Effector memory CD8-positive, alpha-beta T cell (primary cell): ENCODE data around the gene STPG4.

Experiments
- ATAC-seq: fragments of 150-1000 bp; cut with Tn5 transposase; replicated peaks from 2 replicates; pipeline ENCODE4 v1.10.0; 2021; ENCODE audit warnings: mild to moderate bottlenecking, moderate library complexity
- DNase-seq, 3 experiments: peaks; one replicate each; pipeline ENCODE4 v3.0.0; 2021
- H3K27ac Mint-ChIP-seq, 2 donors: one replicate each; pipeline ENCODE4 v1.8.0; 2022; ENCODE audit warnings: mild to moderate bottlenecking in 2 of 2, mixed read lengths in 2 of 2, moderate library complexity in 2 of 2
- H3K27me3 Mint-ChIP-seq, 2 donors: one replicate each; pipeline ENCODE4 v1.8.0; 2022; ENCODE audit warnings: mixed read lengths in 2 of 2
- H3K36me3 Mint-ChIP-seq: one replicate; pipeline ENCODE4 v1.8.0; 2022; ENCODE audit warnings: mild to moderate bottlenecking, moderate library complexity, mixed read lengths; ENCODE audit not compliant: insufficient read depth
- H3K4me1 Mint-ChIP-seq, 2 donors: one replicate each; pipeline ENCODE4 v1.8.0; 2022; ENCODE audit warnings: low read depth in 2 of 2, mixed read lengths in 2 of 2
- H3K4me3 Mint-ChIP-seq, 2 donors: one replicate each; pipeline ENCODE4 v1.8.0; 2022; ENCODE audit warnings: mild to moderate bottlenecking in 2 of 2, mixed read lengths in 2 of 2, moderate library complexity in 2 of 2
- H3K9me3 Mint-ChIP-seq, 2 donors: one replicate each; pipeline ENCODE4 v1.8.0; 2022; ENCODE audit warnings: mixed read lengths in 2 of 2
- total RNA-seq, 9 experiments: gene quantifications; one replicate each; lab custom pipeline; 2026; lab: John Stamatoyannopoulos, UW

The STPG4 gene, protein sequence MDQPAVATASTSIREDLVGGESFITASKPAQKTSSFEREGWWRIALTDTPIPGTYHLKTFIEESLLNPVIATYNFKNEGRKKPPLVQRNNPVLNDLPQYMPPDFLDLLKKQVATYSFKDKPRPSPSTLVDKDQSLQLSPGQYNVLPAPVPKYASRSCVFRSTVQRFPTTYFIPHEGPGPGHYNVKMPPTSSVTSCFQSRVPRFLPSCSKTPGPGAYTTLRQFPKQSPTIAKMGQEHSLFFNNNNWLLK
- 0 to 0.19 (median 0.06) reads per million in 9 experiments for total RNA-seq

DNA sequence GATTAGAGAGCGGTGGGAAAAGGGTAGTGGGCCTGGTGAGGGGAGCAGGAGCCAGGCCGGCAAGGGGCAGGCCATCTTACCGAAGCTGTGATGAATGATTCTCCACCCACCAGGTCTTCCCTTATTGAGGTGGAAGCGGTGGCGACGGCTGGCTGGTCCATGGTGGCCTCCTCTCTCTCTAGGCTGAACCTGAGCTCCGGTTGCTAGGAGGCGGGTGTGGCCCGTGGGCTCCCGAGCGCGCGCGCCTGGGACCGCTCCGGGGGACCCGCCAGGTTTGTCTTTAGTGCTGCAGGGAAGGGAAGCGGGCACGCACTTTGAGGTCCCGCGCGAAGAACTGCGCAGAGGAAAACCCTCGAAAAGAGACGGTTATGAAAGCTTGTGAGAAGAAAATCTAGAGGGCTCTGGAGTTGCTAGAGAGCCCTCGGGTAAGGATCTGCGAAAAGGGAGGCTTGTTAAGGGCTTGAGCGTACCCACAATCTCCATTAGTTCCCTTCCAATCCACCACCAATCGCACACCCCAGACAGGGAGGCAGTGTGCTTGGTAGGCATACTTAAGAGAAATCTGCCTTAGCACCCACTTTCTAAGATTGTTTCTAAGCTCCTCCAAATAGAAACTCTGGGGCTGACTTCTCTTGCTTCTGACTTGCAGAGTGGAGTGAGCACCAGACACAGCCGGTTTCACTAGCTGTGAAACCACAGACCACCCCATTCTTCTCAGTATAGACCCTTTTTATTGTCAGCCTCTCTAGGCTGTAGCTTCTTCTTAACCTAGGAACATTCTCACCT is at the start of gene STPG4:
Gene STPG4 (minus strand): TSS at position 218 of the 786 bp plus-strand sequence. CDS start 57 bp downstream, at position 161.
- H3K27ac Mint-ChIP-seq, result peak within 1 kb of the TSS; percentile 49 to 62
- DNase-seq (no peak), ATAC-seq (peak; percentile 84)
- peaks cover 16 to 23% of the 10 kb centered on the region in 2 donors for H3K4me1 Mint-ChIP-seq
- peak within 1 kb of the TSS in 1 of 2 donors; percentile 18 for H3K4me3 Mint-ChIP-seq
- no peaks in the 10 kb centered on the region for H3K9me3 Mint-ChIP-seq
- H3K27me3 Mint-ChIP-seq, result no peaks in the 10 kb centered on the region
- peaks cover 33% of the 10 kb centered on the region for H3K36me3 Mint-ChIP-seq

DNA sequence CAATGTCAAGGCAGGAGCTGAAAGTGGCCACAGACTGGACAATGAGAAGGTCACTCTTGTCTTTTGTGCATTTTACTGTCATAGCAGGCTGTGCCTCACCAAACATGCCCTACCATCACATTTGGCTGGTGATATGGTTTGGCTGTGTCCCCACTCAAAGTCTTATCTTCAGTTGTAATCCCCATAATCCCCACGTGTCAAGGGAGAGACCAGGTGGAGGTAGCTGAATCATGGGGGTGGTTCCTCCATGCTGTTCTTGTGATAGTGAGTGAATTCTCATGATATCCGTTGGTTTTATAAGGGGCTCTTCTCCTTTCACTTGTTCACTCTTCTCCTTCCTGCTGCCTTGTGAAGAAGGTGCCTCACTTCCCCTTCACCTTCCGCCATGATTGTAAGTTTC is 49.6 kb upstream of the STPG4 start:
- Mint-ChIP-seq H3K27ac (no peak overlapping the region), H3K4me3 (no peak overlapping the region), H3K4me1 (no peaks in the 10 kb centered on the region), H3K9me3 (no peaks in the 10 kb centered on the region), H3K27me3 (peaks cover 24 to 60% of the 10 kb centered on the region in 2 donors), H3K36me3 (no peaks in the 10 kb centered on the region)
- ATAC-seq, result no peak
- no peak for DNase-seq

DNA sequence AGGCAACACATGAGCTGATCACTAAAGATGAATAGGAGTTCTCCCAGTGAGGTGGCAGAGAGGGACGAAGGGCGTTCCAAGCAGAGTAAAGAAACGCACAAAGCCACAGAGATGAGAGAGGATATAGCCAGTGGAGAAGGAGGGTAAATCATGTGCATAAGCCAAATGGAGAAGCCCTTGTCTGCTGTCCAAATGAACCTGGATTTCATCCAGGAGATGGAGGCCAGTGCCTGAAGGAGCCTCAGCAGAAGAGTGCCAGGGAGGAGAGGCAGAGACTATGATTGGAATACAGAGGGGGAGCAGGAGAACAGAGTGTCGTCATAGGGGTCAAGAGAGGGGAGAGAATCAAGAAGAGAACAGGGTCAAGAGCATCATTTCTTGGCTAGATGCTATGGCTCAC is 48.9 kb upstream of the STPG4 start:
- Mint-ChIP-seq H3K27me3 (peaks cover 22 to 62% of the 10 kb centered on the region in 2 donors), H3K4me1 (no peaks in the 10 kb centered on the region), H3K9me3 (no peaks in the 10 kb centered on the region), H3K36me3 (no peaks in the 10 kb centered on the region), H3K27ac (no peak overlapping the region), H3K4me3 (no peak overlapping the region)
- ATAC-seq (no peak), DNase-seq (no peak)

DNA sequence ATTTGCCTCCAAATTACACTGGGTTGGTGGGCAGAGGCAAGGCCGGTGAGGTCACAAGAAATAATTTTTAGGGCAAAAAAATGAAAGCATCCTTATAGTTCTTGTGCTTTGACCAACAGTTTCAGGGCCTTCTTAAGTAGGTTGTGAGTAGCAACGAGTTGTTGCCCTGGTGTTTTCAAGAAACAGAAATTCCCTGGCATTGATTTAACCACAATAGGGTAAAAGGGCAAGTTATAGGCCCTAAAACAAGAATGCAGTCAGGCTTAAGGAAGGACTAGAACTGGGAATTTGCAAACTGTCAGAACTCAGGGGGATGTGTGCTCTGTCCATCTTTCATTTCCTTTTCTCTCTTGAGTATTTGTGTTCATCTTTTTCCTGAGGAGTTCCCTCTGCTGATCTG is 46.1 kb upstream of the STPG4 start:
- Mint-ChIP-seq H3K4me1 (no peaks in the 10 kb centered on the region), H3K36me3 (no peaks in the 10 kb centered on the region), H3K27me3 (peaks cover 10 to 65% of the 10 kb centered on the region in 2 donors), H3K27ac (no peak overlapping the region), H3K4me3 (no peak overlapping the region), H3K9me3 (no peaks in the 10 kb centered on the region)
- DNase-seq, result no peak
- no peak for ATAC-seq

DNA sequence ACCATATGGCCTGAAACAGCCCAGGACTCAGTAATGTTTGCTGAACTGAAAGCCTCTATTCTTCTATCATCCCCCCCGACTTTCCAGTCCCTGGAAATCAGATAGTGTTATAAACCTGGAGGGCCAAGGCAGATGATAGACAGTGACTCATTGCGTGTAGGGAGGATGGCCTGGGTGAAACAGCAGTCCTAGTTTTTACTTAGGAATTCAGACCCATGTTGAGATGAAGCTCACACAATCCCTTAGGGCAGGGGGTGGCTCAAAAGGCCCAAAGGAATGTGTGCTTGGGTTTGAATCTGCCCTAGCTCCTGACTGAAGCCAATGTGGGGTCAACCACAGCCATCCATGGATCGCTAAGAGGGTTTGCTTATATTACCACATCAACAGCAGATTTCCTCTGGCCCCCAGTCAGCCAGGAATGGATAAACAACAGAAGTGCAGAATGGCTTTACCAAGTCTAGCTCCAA is 43.9 kb upstream of the STPG4 start:
- no peak overlapping the region for H3K4me3 Mint-ChIP-seq
- no peak for DNase-seq
- H3K27me3 Mint-ChIP-seq, result peaks cover 0 to 61% of the 10 kb centered on the region in 2 donors
- H3K9me3 Mint-ChIP-seq, result no peaks in the 10 kb centered on the region
- H3K27ac Mint-ChIP-seq, result no peak overlapping the region
- no peaks in the 10 kb centered on the region for H3K36me3 Mint-ChIP-seq
- no peaks in the 10 kb centered on the region for H3K4me1 Mint-ChIP-seq
- no peak for ATAC-seq

DNA sequence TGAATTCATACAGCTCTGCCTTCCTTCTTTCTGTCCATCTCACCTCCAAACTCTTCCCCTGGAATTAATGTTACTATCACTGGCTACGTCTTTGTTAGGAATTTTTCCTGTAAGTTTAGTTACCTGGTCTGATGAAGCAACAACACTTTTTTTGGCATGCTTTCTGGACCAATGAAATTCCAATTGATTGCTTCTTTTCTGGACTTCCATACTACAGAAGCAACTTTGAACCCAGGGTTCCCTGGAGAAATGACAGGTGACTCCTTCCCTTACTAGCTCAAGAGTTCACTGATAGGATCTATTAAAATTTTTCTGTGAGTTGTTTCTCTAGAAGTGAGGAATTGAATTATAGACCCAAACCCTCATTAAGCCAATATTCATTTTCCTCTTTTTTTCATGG is 41.4 kb upstream of the STPG4 start:
- no peak for ATAC-seq
- no peak overlapping the region for H3K27ac Mint-ChIP-seq
- H3K4me1 Mint-ChIP-seq, result no peaks in the 10 kb centered on the region
- H3K27me3 Mint-ChIP-seq, result peaks cover 6 to 65% of the 10 kb centered on the region in 2 donors
- H3K36me3 Mint-ChIP-seq, result no peaks in the 10 kb centered on the region
- H3K4me3 Mint-ChIP-seq, result no peak overlapping the region
- H3K9me3 Mint-ChIP-seq, result no peaks in the 10 kb centered on the region
- no peak for DNase-seq

DNA sequence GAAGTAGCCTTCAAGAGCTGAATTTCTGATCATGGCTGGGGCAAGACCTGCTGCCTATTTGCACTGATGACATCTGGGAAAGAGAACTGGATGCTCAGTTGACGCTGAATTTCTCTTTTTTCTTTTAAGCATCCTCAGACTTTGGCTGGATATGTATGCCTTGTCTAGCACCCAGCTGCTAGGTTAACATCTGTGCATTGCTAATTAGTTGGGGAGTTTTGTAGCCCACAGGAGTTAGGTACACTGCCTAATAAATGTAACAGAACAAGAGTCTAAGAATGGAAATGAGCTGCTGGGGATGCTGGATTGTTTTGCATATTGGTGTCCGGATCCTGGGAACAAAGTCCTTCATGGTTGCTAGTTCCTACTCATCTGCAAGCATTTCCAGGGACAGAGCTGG is 40.9 kb upstream of the STPG4 start:
- Mint-ChIP-seq H3K27me3 (peaks cover 6 to 60% of the 10 kb centered on the region in 2 donors), H3K27ac (no peak overlapping the region), H3K4me1 (no peaks in the 10 kb centered on the region), H3K36me3 (no peaks in the 10 kb centered on the region), H3K9me3 (no peaks in the 10 kb centered on the region), H3K4me3 (no peak overlapping the region)
- ATAC-seq (no peak), DNase-seq (no peak)

DNA sequence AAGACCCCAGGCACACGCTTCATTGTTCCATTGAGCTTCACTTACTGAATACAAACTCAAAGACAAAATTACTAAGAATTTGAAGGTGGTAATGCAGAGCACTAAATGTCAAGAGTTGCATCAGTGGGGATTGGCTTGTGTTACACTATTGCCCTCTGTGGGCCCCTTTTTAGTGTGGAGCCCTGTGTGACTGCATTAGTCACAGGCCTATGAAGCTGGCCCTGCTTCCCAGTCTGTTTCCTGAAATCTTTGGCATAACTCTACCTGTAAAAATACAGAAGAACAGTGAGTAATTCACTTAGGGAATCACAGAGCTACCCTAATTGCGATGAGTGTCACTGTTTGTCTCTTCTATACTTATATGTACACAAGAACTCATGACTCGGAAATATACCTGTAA is 40.0 kb upstream of the STPG4 start:
- Mint-ChIP-seq H3K27ac (no peak overlapping the region), H3K9me3 (no peaks in the 10 kb centered on the region), H3K4me3 (no peak overlapping the region), H3K36me3 (no peaks in the 10 kb centered on the region), H3K4me1 (no peaks in the 10 kb centered on the region), H3K27me3 (peaks cover 6 to 60% of the 10 kb centered on the region in 2 donors)
- no peak for ATAC-seq
- no peak for DNase-seq

DNA sequence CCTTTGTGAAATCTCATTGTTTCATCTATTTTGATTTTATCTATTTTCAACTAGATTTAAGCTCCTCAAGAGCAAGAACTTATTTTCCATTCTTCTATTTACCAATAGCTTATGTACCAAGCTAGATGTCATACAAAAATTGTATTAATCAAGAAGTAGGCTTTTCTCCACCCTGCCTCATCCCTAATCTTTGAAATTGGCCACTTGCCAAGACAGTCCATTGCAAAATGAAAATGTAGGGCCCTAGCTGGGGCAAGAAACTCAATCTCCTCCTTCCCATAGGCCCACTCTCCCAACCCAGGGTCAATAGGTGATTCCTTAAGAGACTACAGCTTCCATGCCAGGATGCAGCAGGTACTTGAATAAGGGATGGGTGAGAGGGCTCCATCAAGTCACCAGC is 39.3 kb upstream of the STPG4 start:
- no peak for DNase-seq
- Mint-ChIP-seq H3K4me3 (no peak overlapping the region), H3K4me1 (no peaks in the 10 kb centered on the region), H3K27ac (no peak overlapping the region), H3K27me3 (peaks cover 6 to 54% of the 10 kb centered on the region in 2 donors), H3K36me3 (no peaks in the 10 kb centered on the region), H3K9me3 (no peaks in the 10 kb centered on the region)
- ATAC-seq, result no peak

DNA sequence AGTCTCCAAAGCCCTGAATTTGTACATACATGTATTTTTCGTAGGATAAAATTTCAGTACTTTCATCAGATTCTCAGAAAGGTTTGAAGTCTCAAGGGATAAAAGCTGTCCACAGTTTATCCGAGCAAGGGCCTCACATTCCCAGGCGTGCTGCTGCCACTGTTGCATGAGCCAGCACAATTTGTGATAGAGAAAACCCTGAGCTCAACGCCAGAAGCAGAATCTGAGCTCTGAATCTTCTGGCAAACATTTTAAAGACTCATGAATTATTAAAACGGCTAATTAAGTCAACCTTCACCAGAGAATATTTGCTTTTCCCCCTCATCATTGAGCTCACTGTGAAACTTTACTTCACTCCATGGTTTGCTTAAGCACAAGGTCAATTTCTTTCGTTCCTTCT is 38.5 kb upstream of the STPG4 start:
- no peaks in the 10 kb centered on the region for H3K36me3 Mint-ChIP-seq
- no peak overlapping the region for H3K27ac Mint-ChIP-seq
- H3K27me3 Mint-ChIP-seq, result peaks cover 6 to 45% of the 10 kb centered on the region in 2 donors
- H3K9me3 Mint-ChIP-seq, result no peaks in the 10 kb centered on the region
- H3K4me3 Mint-ChIP-seq, result no peak overlapping the region
- H3K4me1 Mint-ChIP-seq, result no peaks in the 10 kb centered on the region
- DNase-seq (no peak), ATAC-seq (no peak)

DNA sequence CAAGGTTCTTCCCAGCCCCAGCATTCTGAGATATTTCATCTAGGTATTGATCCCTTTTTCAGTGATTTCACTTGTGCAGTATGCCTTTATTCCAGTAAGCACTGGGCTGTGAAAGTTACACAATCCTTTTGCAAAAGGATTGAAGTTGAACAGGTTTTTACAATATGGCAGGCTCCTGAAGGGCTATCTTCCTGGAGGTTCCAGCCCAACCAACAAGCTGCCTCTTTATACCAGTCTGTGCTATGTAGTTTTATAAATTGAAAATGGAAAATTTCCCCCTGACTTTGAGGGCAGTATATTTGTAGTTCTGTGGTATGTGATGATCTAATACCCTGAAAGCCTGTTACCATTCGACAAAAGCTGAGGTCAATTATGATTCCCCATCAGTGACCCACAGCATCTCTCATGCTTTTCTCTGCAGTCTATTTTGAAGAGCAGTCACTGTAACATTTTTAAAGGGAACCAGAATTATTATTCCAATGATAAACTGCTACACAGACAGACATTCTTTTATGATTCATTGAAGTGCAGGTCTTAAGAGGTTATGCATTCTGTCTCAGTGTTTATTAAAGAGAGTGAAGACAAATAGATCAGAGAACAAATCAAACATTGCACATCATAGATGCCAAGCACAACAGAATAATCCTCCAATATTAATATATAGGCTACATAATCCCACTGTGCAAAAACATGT is 35.2 kb upstream of the STPG4 start:
- Mint-ChIP-seq H3K4me3 (no peak overlapping the region), H3K27ac (no peak overlapping the region), H3K36me3 (no peaks in the 10 kb centered on the region), H3K9me3 (no peaks in the 10 kb centered on the region), H3K4me1 (no peaks in the 10 kb centered on the region), H3K27me3 (peaks cover 22 to 49% of the 10 kb centered on the region in 2 donors)
- no peak for ATAC-seq
- DNase-seq, result no peak

DNA sequence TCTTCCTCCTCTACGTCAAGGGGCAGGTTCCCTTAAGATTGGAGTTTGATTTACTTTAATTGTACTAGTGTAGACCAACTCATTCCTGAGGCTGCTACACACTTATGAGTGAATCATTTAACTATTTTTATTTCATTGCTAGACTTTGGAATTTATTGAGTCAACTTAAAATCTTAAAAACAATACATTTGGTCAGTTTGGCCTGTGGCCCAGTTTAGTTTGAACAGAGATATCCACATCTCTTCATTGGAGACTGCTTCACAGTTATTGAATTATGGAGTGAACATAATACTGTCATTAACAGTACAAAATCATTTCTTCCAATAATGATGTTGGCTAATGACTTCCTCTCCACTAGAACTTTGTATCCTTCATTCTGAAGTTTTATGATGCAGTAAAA is 34.5 kb upstream of the STPG4 start:
- Mint-ChIP-seq H3K4me1 (no peaks in the 10 kb centered on the region), H3K9me3 (no peaks in the 10 kb centered on the region), H3K36me3 (no peaks in the 10 kb centered on the region), H3K27ac (no peak overlapping the region), H3K4me3 (no peak overlapping the region), H3K27me3 (peaks cover 26 to 52% of the 10 kb centered on the region in 2 donors)
- no peak for DNase-seq
- ATAC-seq, result no peak

DNA sequence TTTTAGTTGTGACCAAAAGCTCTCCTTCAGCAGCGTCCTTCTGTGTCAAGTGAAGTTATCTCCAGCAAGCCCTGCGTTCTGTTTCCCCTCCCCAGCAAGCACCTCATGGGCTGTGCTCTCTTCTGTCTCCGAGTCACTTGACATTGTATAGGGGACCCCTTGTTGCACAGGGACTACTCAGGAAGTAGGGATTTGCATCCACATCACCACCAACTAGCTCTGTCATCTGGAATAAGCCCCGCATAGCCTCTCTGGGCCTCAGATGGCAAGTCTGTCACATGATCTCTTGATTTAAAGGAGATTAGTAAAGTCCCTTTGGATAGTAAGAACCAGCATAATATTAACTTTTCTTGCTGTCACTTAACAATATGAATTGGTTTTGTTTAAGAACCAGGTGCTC is 32.0 kb upstream of the STPG4 start:
- Mint-ChIP-seq H3K27me3 (peaks cover 20 to 51% of the 10 kb centered on the region in 2 donors), H3K9me3 (no peaks in the 10 kb centered on the region), H3K36me3 (no peaks in the 10 kb centered on the region), H3K27ac (no peak overlapping the region), H3K4me3 (no peak overlapping the region), H3K4me1 (no peaks in the 10 kb centered on the region)
- ATAC-seq, result no peak
- no peak for DNase-seq
